ENCODE data around the gene TMEM87A. TPM values are rescaled to one million over a fixed set of nuclear protein-coding genes. Genes with fewer than 3 reads are reported as not detected.

Gene TMEM87A
- total and polyA plus RNA-seq, 2 of the 4 experiments (the other 2 are of a cell fraction) = 16.6 to 45.3 TPM

DNA sequence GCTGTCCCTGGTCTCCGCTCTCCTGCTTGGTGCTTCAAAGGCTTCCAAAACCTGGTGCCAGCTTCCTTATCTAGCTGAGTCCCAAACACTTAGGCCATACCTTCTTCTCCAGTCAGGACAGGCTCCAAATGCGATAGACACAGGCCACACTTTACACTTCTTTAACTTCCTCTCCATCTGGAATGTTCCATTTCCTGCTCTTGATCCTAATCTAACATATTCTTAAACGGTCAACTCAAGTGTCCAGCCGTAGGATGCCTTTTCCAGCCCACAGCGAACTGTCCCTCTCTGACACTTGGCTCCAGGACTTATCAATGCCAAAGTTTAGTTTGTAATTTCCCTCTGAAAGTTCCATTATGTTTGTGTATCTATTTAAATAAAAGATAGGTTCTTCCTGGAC lies 97.6 kb downstream of the TMEM87A start:
- Histone ChIP-seq H2AK9ac (replicated peaks; ENCODE audit: low read depth, low read length, poor library complexity) (no peak overlapping the region), H2BK120ac (ENCODE audit: low read depth, low read length) (no peak overlapping the region), H2BK5ac (ENCODE audit: low read depth, low read length, poor library complexity, severe bottlenecking) (no peak overlapping the region), H4K8ac (ENCODE audit: low read depth in 2 of 2, low read length in 2 of 2) (no peak overlapping the region), H3K18ac (ENCODE audit: low read depth, low read length) (no peak overlapping the region), H3K14ac (replicated peaks; ENCODE audit: low read depth, low read length) (no peak overlapping the region), H2BK15ac (ENCODE audit: low read depth, low read length) (no peak overlapping the region), H3K23ac (ENCODE audit: low read depth, low read length) (no peak overlapping the region), H2AK5ac (ENCODE audit: low read depth, low read length) (no peak overlapping the region), H3K9ac (ENCODE audit: low read depth, low read length) (no peak overlapping the region), H3K27ac (ENCODE audit: insufficient read depth, low read length) (no peak overlapping the region), H3K4me1 (ENCODE audit: control insufficient read depth, insufficient read depth, low read length) (no peaks in the 10 kb centered on the region), H4K5ac (ENCODE audit: low read depth, low read length) (no peak overlapping the region), H3K27me3 (ENCODE audit: control insufficient read depth, insufficient read depth, low read length) (no peaks in the 10 kb centered on the region), H3K4ac (ENCODE audit: low read depth, low read length) (no peak overlapping the region), H3K36me3 (ENCODE audit: control insufficient read depth, insufficient read depth, low read length) (peaks cover 46% of the 10 kb centered on the region), H3K56ac (ENCODE audit: extremely low read depth, insufficient read depth, low read length) (no peak overlapping the region), H3K9me1 (ENCODE audit: insufficient read depth, low read length) (no peaks in the 10 kb centered on the region; the same call in 1 of the 2 replicates), H4K91ac (ENCODE audit: insufficient read depth, low read depth, low read length) (no peak overlapping the region), H3K4me2 (ENCODE audit: low read depth, low read length) (no peak overlapping the region), H2AFZ (replicated peaks; ENCODE audit: low read length, poor library complexity) (no peak overlapping the region), H3K4me3 (ENCODE audit: insufficient read depth, low read depth, low read length) (no peak overlapping the region), H4K20me1 (ENCODE audit: insufficient read depth, low read length) (no peaks in the 10 kb centered on the region), H2BK20ac (ENCODE audit: low read depth, low read length) (no peak overlapping the region), H3K79me1 (ENCODE audit: low read depth in 1 of 2, low read length in 2 of 2) (peaks cover 0 to 5% of the 10 kb centered on the region in 2 experiments; a peak in 3 of 4 replicates), H3K9me3 (ENCODE audit: control insufficient read depth, insufficient read depth, low read length) (no peaks in the 10 kb centered on the region)
- dilution Hi-C loops (cut with HindIII; ENCODE audit: low sequenced_read_pairs, unreplicated experiment) = no loop called here
- TF ChIP-seq RCOR1 (IDR thresholded peaks at IDR 0.05; ENCODE audit: insufficient replicate concordance, low read length) (no peak), MXI1 (IDR thresholded peaks at IDR 0.05; ENCODE audit: borderline replicate concordance, low read depth, low read length) (no peak), MAZ (IDR thresholded peaks at IDR 0.05; ENCODE audit: borderline replicate concordance, low read depth, low read length) (no peak), MAFK (IDR thresholded peaks at IDR 0.05; ENCODE audit: low read depth, low read length) (no peak), CHD1 (IDR thresholded peaks at IDR 0.05; ENCODE audit: low read depth, low read length) (no peak), RFX5 (IDR thresholded peaks at IDR 0.05; ENCODE audit: low read depth, low read length) (no peak)
- TF ChIP-seq, protein P1, sequence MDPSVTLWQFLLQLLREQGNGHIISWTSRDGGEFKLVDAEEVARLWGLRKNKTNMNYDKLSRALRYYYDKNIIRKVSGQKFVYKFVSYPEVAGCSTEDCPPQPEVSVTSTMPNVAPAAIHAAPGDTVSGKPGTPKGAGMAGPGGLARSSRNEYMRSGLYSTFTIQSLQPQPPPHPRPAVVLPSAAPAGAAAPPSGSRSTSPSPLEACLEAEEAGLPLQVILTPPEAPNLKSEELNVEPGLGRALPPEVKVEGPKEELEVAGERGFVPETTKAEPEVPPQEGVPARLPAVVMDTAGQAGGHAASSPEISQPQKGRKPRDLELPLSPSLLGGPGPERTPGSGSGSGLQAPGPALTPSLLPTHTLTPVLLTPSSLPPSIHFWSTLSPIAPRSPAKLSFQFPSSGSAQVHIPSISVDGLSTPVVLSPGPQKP (IDR thresholded peaks at IDR 0.05; ENCODE audit: borderline replicate concordance, low read depth, low read length) = no peak
- WGBS, 2 experiments (ENCODE audit: extremely low coverage in 2 of 2, insufficient read length in 1 of 2) = 100% methylated on average over 1 of the region's 5 CpGs; no CpG with 5 or more reads in 1 of the 2 experiments
- ChIA-PET CTCF (no interaction called here), POLR2A (ENCODE audit: unreplicated experiment) (interaction anchor here (0.6 kb wide), 1 partner anchor 17 kb away, joined by 4 read pairs; no protein-coding TSS in a partner anchor)
- ATAC-seq (ENCODE audit: low read depth) (no peak), DNase-seq (no peak)
- intact Hi-C loops (cut with micrococcal nuclease) = no loop called here
- no TSS peak for BruUV-seq (replicated peaks)
- in situ Hi-C loops (cut with MboI; ENCODE audit: low sequenced_read_pairs) = no loop called here

Measured in IMR-90 (cell line).